ENCODE data around the gene NECTIN4. TPM values are rescaled to one million over a fixed set of nuclear protein-coding genes. Genes with fewer than 3 reads are reported as not detected.
A peak's percentile ranks its signal among the peaks of the same experiment; 100 is the strongest.

Gene NECTIN4
- polyA plus RNA-seq, 1 of the 3 experiments (the other 2 are of a cell fraction) = 0.59 TPM

- Histone ChIP-seq H3K4me3 (ENCODE audit: low read depth in 2 of 2, low read length in 1 of 2) (peak within 1 kb of the TSS; percentile 58), H4K20me1 (ENCODE audit: insufficient read depth) (0 out of 2 replicates have a peak, but pooled peaks cover 8% of the 10 kb centered on the region), H3K36me3 (replicated peaks in 1 of 2; ENCODE audit: control insufficient read depth in 1 of 2, insufficient read depth in 2 of 2, low read length in 1 of 2) (peaks cover 17 to 28% of the 10 kb centered on the region in 2 experiments), H3K79me2 (ENCODE audit: insufficient read depth) (peaks cover 5% of the 10 kb centered on the region), H3K27ac (ENCODE audit: low read depth in 2 of 2, low read length in 1 of 2) (peak within 1 kb of the TSS in 1 of 2 experiments; percentile 51; a peak in 2 of 4 replicates), H3F3A (replicated peaks; ENCODE audit: insufficient read depth) (peaks cover 35% of the 10 kb centered on the region), H3K9ac (peak within 1 kb of the TSS; percentile 42; the same call in 1 of the 2 replicates), H2AFZ (ENCODE audit: low read depth) (peak within 1 kb of the TSS; percentile 85), H3K9me2 (no peaks in the 10 kb centered on the region), H3K4me1 (ENCODE audit: control insufficient read depth in 1 of 2, insufficient read depth in 2 of 2, low read depth in 1 of 2, low read length in 1 of 2) (peaks cover 0 to 7% of the 10 kb centered on the region in 2 experiments; a peak in 1 of 4 replicates), H3K4me2 (peak within 1 kb of the TSS; percentile 86), H3K27me3 (ENCODE audit: insufficient read depth) (no peaks in the 10 kb centered on the region), H3K9me3 (no peaks in the 10 kb centered on the region)
- CTCF ChIA-PET = interaction anchor here (0.6 to 8.2 kb wide), 33 partner anchors 8 to 419 kb away, joined by 3 to 198 read pairs (median 4); partner anchors contain the start of genes ARHGAP30, DEDD, NECTIN4 and PPOX
- POLR2A ChIA-PET = interaction anchor here (0.8 to 2.0 kb wide), 5 partner anchors 10 to 55 kb away, joined by 3 to 15 read pairs (median 3); partner anchors contain the start of genes DEDD, NIT1, PFDN2 and UFC1
- DNase-seq = peak; percentile 92
- 28% methylated on average over 31 of the region's 71 CpGs for WGBS (ENCODE audit: low lambda C conversion rate)
- TF ChIP-seq MXI1 (IDR thresholded peaks at IDR 0.05; ENCODE audit: low read depth, low read length) (peak; percentile 81), RCOR1 (IDR thresholded peaks at IDR 0.05; ENCODE audit: low read length) (no peak)
Measured at GRCh38 chr1:161098210-161099068, 9.1 kb upstream of the NECTIN4 start, which contains the start of gene KLHDC9. Gene KLHDC9 (plus strand): TSS chr1:161098361. CDS start chr1:161098536, 175 bp downstream.

- Histone ChIP-seq H3K36me3 (replicated peaks in 1 of 2; ENCODE audit: control insufficient read depth in 1 of 2, insufficient read depth in 2 of 2, low read length in 1 of 2) (peaks cover 10 to 20% of the 10 kb centered on the region in 2 experiments), H3K9me3 (no peaks in the 10 kb centered on the region), H2AFZ (ENCODE audit: low read depth) (no peak overlapping the region), H3K79me2 (ENCODE audit: insufficient read depth) (no peaks in the 10 kb centered on the region), H3K4me3 (ENCODE audit: low read depth in 2 of 2, low read length in 1 of 2) (no peak overlapping the region), H3F3A (replicated peaks; ENCODE audit: insufficient read depth) (peaks cover 24% of the 10 kb centered on the region), H3K9me2 (no peaks in the 10 kb centered on the region), H3K27me3 (ENCODE audit: insufficient read depth) (no peaks in the 10 kb centered on the region), H3K4me2 (no peak overlapping the region), H3K9ac (no peak overlapping the region), H4K20me1 (ENCODE audit: insufficient read depth) (no peaks in the 10 kb centered on the region), H3K27ac (ENCODE audit: low read depth in 2 of 2, low read length in 1 of 2) (no peak overlapping the region), H3K4me1 (ENCODE audit: control insufficient read depth in 1 of 2, insufficient read depth in 2 of 2, low read depth in 1 of 2, low read length in 1 of 2) (peaks cover 6 to 7% of the 10 kb centered on the region in 2 experiments; a peak in 1 of 4 replicates)
- POLR2A ChIA-PET = interaction anchor here (0.6 to 2.0 kb wide), 3 partner anchors 21 to 932 kb away, joined by 3 to 15 read pairs (median 3); partner anchors contain the start of genes NIT1, PFDN2 and USF1
- CTCF ChIA-PET = interaction anchor here (0.8 to 8.2 kb wide), 16 partner anchors 12 to 260 kb away, joined by 3 to 198 read pairs (median 6); partner anchors contain the start of genes ARHGAP30, DEDD, NECTIN4 and PPOX
- 71% methylated on average over 1 of the region's 1 CpG for WGBS (ENCODE audit: low lambda C conversion rate)
- no peak for TF ChIP-seq CHD2 (IDR thresholded peaks at IDR 0.05; ENCODE audit: low read length, partially characterized antibody)
- TF ChIP-seq MEF2A (IDR thresholded peaks at IDR 0.05; ENCODE audit: borderline replicate concordance, low read depth) = no peak
- TF ChIP-seq USF1 (IDR thresholded peaks at IDR 0.05; ENCODE audit: borderline replicate concordance, low read depth) = no peak
- TF ChIP-seq CTCF (IDR thresholded peaks at IDR 0.05) = no peak
- no peak for DNase-seq
Measured at GRCh38 chr1:161096530-161096929, 7.2 kb upstream of the NECTIN4 start.

Data from SK-N-SH (cell line).